HG02610 (cell line): ENCODE measurements around the gene KCNE3.

Experiments
- ATAC-seq: cut with Tn5 transposase; IDR thresholded peaks from one replicate; pipeline ENCODE4 v1.9.1; 2021; ENCODE audit warnings: mild to moderate bottlenecking, moderate library complexity; ENCODE audit not compliant: unreplicated experiment

KCNE3 gene

DNA sequence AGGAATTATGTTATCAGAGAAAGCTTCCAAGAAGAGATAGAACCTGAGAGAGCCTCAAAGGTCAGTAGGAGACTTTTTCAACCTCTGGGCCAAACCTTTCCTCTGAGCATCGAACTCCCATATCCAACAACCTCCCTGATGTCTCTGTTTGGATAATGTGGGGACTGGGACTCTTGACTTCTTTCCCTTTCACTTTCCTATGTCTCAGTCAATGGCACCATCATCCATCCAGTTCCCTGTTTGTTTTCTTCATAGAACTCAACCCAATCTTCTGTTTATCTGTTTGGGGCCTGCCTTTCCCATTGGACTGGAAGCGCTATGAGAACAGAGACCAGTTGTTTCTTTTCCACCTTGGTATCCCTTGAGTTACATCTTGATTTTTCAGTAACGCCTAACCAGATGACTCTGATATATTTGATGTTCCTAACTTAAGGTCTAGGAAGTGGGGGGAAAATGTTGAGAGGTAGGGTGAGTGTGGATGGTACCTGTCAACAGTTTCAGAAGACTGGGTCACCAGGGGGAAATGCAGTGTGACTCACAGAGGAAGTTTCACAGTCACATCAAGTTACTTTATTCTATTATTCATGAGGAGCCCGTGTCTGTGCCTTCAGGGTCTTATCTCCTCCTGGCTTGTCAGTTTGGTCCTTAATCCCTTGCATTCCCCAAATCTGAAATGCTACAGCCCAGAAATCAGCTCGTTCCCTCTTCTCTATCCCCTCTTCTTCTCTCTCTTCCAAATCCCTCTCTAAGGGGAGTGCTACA lies 4.5 kb upstream of the KCNE3 start:
- ATAC-seq, result no peak

DNA sequence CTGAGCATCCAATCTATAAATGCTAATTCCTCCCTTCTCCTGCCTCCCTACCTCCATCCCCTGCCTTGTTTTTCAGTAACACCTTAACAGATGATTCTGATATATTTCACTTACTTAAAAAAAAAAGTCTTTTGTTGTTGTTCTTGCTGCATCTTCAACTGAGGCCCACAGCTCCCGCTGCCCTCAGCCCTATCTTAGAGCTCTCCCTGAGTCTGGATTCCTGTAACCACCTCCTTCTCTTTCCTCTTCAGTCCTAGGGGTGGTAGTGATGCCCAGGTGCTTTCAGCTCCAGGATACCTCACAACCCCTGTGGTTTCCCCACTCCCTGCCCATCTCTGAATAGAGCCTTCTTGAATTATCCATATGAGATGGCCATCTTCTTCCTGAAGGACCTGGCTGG lies 3.7 kb upstream of the KCNE3 start:
- no peak for ATAC-seq

- ATAC-seq, result no peak
Observed at GRCh38 chr11:74470526-74470925, 3.2 kb upstream of the KCNE3 start.

DNA sequence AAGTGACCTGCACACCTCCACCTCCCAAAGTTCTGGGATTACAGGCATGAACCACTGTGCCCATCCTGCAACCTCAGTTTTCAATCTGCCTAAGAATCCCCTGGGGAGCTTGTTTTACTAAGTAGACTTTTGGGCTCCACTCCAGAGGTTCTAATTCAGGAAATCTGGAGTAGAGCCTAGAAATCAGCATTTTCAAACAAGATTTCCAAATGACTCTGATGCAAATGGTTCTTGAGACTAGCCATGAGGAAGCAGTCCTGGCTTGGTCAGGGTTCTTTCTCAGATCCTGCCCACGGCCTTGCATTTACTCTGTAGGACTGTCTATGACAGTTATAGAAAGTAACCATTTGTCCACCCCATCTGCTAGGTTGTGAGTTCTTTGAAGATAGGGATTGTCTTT lies 1.6 kb upstream of the KCNE3 start:
- no peak for ATAC-seq

- ATAC-seq, result no peak
Observed at GRCh38 chr11:74468521-74468920, 1.2 kb upstream of the KCNE3 start.

GRCh38 chr11:74468058-74468457 lies 709 bp upstream of the KCNE3 start:
- no peak for ATAC-seq

GRCh38 chr11:74465291-74465708 lies 2.0 kb downstream of the KCNE3 start:
- ATAC-seq, result no peak

GRCh38 chr11:74464746-74465145 lies 2.6 kb downstream of the KCNE3 start:
- no peak for ATAC-seq

- no peak for ATAC-seq
Observed at GRCh38 chr11:74463216-74463615, 4.1 kb downstream of the KCNE3 start.

- no peak for ATAC-seq
Observed at GRCh38 chr11:74462631-74463030, 4.7 kb downstream of the KCNE3 start.

- ATAC-seq, result no peak
Observed at GRCh38 chr11:74462009-74462408, 5.3 kb downstream of the KCNE3 start.

DNA sequence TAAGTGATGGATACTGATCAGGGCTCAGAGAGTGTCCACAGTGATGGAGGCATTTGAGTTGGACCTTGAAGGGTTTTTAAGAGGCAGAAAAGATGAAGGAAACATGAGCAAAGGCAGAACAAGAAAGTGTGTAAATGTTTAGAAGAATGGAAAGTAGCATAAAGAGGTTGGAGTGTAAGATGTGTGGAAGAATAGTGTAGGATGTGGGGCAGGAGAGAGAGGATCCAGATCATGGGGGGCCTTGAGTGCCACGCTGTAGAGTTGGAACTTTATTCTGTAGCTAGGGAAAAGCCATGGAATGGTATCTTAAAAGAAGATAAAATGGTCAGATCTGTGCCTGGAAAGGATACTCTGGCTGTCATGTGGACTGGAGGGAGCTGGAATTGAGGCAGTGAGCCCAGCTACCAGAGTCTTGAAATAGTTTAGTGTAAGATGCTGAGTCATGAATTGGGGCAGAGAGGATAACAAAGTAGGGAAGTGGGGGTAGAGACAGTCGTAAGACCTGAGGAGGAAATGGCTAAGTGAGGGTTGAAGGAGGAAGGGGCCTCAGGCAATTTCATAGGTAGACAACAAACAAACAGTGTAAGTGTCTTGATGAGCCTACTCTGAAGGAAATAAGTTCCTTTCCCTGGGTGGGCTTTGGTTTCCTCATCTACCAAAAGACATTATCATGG lies 6.7 kb downstream of the KCNE3 start:
- no peak for ATAC-seq

- ATAC-seq, result no peak
Observed at GRCh38 chr11:74460065-74460464, 7.3 kb downstream of the KCNE3 start.

DNA sequence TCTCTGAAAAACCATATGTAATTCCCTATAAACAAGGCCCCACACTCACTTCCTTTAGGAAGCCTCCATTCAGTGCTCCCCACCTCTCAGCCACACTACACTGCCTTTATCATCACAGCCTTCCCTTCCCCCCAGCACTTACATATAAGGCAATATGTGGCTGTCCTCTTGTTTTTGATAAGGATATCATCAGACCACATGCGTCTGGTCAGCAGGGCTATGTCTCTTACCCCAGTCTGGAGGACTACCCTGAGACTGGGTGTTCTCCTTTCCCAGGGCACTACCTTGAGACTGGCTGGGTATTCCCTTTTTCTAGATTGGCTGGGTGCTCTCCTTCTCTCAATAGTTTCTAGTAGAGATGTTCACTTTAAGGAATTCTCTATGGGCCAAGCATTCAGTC lies 7.8 kb downstream of the KCNE3 start:
- ATAC-seq, result no peak

DNA sequence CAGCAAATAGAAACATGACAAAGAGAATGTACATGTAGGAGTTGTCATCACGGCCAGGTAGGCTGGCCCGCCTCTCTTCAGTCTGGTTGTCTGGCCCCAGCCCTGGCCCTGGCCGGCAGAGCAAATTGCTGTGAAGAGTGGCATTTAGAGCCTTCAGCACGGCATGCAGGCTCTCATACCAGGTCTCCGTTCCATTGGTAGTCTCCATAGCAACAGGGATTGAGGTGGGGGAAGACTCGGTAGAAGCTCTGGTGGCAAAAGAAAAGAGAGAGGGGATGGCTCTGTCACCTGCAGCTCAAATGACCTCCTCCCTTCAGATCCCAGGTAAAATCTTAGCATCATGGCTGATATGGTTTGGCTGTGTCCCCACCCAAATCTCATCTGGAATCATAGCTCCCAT lies 10.0 kb downstream of the KCNE3 start:
- no peak for ATAC-seq

- no peak for ATAC-seq
Observed at GRCh38 chr11:74453373-74453975, 13.9 kb downstream of the KCNE3 start.

DNA sequence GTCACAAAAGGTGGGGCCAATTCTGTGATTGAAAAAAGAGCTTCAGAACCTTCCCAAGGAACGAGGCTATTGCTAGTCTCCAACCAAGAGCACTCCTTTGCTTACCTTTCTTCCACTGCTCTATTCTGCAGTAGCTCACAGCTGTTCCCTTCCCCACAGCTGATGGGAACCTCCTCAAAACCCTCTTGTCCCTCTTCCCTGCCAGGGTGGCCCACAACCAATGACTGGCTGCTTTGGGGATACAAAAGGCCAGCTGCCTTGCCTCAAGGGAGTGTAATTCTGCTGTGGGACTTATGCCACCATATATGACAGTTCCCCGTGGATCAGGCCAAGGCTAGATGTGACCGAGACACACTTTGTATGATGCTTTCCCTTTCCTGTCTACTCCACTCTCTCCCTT lies 15.0 kb downstream of the KCNE3 start:
- ATAC-seq, result no peak

- no peak for ATAC-seq
Observed at GRCh38 chr11:74450318-74450717, 17.0 kb downstream of the KCNE3 start.

DNA sequence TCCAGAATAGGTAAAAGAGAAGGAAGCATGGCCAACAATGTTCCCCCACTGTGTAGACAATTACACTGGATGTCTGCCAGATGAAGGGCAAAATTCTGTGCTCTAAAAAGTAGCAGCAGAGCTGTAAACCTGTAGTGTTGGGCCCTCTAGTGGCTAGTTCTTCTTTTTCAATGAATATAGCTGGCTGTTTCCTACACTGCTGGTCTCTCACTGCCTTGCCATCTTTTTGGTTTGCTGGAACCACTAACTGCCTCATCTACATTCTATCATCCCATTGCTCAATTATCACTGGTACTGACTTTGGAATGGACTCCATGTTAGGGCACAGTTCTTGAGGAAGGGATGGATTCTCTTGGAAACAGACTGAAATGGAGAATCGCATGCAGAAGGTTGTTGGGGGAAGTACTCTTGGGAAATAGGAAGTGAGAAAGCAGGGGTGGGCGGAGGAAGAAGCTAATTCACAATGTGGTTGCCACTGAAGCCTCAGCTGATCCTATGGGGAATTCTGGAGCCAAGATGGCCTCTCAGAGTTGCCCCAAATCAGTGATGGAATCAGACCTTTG lies 17.9 kb downstream of the KCNE3 start:
- peak; percentile 73 for ATAC-seq

- no peak for ATAC-seq
Observed at GRCh38 chr11:74447720-74448119, 19.6 kb downstream of the KCNE3 start.

- no peak for ATAC-seq
Observed at GRCh38 chr11:74446532-74446938, 20.8 kb downstream of the KCNE3 start.
